IMR-90 (cell line): Measurements from ENCODE around the gene NRCAM. TPM values are rescaled to one million over a fixed set of nuclear protein-coding genes. Genes with fewer than 3 reads are reported as not detected.

Source experiments
- ATAC-seq: fragments of 200-7000 bp; cut with Tn5 transposase; 2 replicates; pipeline ENCODE4 v1.9.1; 2020; ENCODE audit warnings: low read depth, mild to moderate bottlenecking, moderate library complexity
- BruUV-seq: library from RNA; stranded (reverse); fragments of 400-500 nt; replicated peaks from 2 replicates; lab custom pipeline; 2021; lab: Mats Ljungman, UMichigan
- CTCF ChIA-PET: fragments of 300-600 bp; formaldehyde crosslinking; extraction: SDS; loops from one replicate; lab custom pipeline; 2021; ENCODE audit warnings: antibody characterized with exemption; lab: Yijun Ruan, JAX
- POLR2A ChIA-PET: fragments of 300-600 bp; sonication (Branson Sonifier 250); formaldehyde crosslinking; loops from one replicate; lab custom pipeline; 2022; ENCODE audit warnings: antibody characterized with exemption; ENCODE audit not compliant: unreplicated experiment; lab: Charles Lee
- DNase-seq: peaks from one replicate; pipeline ENCODE4 v3.0.0; 2013
- H2AFZ ChIP-seq: replicated peaks from 2 replicates; pipeline ENCODE3; 2013; ENCODE audit warnings: low read length, mild to moderate bottlenecking; ENCODE audit not compliant: poor library complexity
- H2AK5ac ChIP-seq: 2 replicates; pipeline ENCODE4 v1.6.1; 2013; ENCODE audit warnings: low read depth, low read length, inconsistent platforms
- H2AK9ac ChIP-seq: replicated peaks from 2 replicates; pipeline ENCODE3; 2013; ENCODE audit warnings: mild to moderate bottlenecking, low read depth, low read length, moderate library complexity; ENCODE audit not compliant: poor library complexity
- H2BK120ac ChIP-seq: 2 replicates; pipeline ENCODE4 v1.6.1; 2013; ENCODE audit warnings: low read depth, low read length, inconsistent platforms
- H2BK15ac ChIP-seq: 3 replicates; pipeline ENCODE4 v1.6.1; 2013; ENCODE audit warnings: low read depth, low read length, inconsistent platforms
- H2BK20ac ChIP-seq: 2 replicates; pipeline ENCODE4 v1.6.1; 2013; ENCODE audit warnings: low read depth, mild to moderate bottlenecking, inconsistent platforms, low read length, moderate library complexity
- H2BK5ac ChIP-seq: 2 replicates; pipeline ENCODE4 v1.6.1; 2013; ENCODE audit warnings: mild to moderate bottlenecking, low read depth, low read length, inconsistent platforms; ENCODE audit not compliant: poor library complexity, severe bottlenecking
- H3K14ac ChIP-seq: replicated peaks from 2 replicates; pipeline ENCODE4 v1.6.1; 2013; ENCODE audit warnings: low read depth, low read length, inconsistent platforms
- H3K18ac ChIP-seq: 2 replicates; pipeline ENCODE4 v1.6.1; 2013; ENCODE audit warnings: low read depth, low read length, control low read depth
- H3K23ac ChIP-seq: 2 replicates; pipeline ENCODE4 v1.6.1; 2013; ENCODE audit warnings: low read depth, low read length, inconsistent platforms
- H3K27ac ChIP-seq: 2 replicates; pipeline ENCODE4 v1.5.1; 2013; ENCODE audit warnings: mild to moderate bottlenecking, control low read depth, low read length; ENCODE audit not compliant: insufficient read depth
- H3K27me3 ChIP-seq: 2 replicates; pipeline ENCODE4 v1.6.1; 2013; ENCODE audit warnings: low read length; ENCODE audit not compliant: control insufficient read depth, insufficient read depth
- H3K36me3 ChIP-seq: 2 replicates; pipeline ENCODE4 v1.6.1; 2013; ENCODE audit warnings: low read length, mixed read lengths; ENCODE audit not compliant: control insufficient read depth, insufficient read depth
- H3K4ac ChIP-seq: 2 replicates; pipeline ENCODE4 v1.6.1; 2013; ENCODE audit warnings: low read depth, low read length, inconsistent platforms
- H3K4me1 ChIP-seq: 2 replicates; pipeline ENCODE4 v1.6.1; 2013; ENCODE audit warnings: low read length, mixed read lengths; ENCODE audit not compliant: control insufficient read depth, insufficient read depth
- H3K4me2 ChIP-seq: 2 replicates; pipeline ENCODE4 v1.6.1; 2013; ENCODE audit warnings: low read depth, mild to moderate bottlenecking, control low read depth, low read length, moderate library complexity
- H3K4me3 ChIP-seq: 2 replicates; pipeline ENCODE4 v1.5.1; 2013; ENCODE audit warnings: low read depth, mild to moderate bottlenecking, control low read depth, low read length, moderate library complexity; ENCODE audit not compliant: insufficient read depth
- H3K56ac ChIP-seq: 2 replicates; pipeline ENCODE4 v1.6.1; 2013; ENCODE audit warnings: low read length, inconsistent platforms; ENCODE audit not compliant: insufficient read depth; ENCODE audit errors: extremely low read depth
- H3K79me1 ChIP-seq, 2 experiments: 2 replicates each; pipeline ENCODE4 v1.6.1; 2013; ENCODE audit warnings: low read length in 2 of 2, inconsistent platforms in 1 of 2, low read depth in 1 of 2
- H3K9ac ChIP-seq: 2 replicates; pipeline ENCODE4 v1.6.1; 2013; ENCODE audit warnings: low read depth, low read length, control low read depth
- H3K9me1 ChIP-seq: 2 replicates; pipeline ENCODE4 v1.6.1; 2013; ENCODE audit warnings: low read length, inconsistent platforms; ENCODE audit not compliant: insufficient read depth
- H3K9me3 ChIP-seq: 2 replicates; pipeline ENCODE4 v1.6.1; 2013; ENCODE audit warnings: low read length; ENCODE audit not compliant: control insufficient read depth, insufficient read depth
- H4K20me1 ChIP-seq: 2 replicates; pipeline ENCODE4 v1.6.1; 2013; ENCODE audit warnings: low read length, inconsistent platforms; ENCODE audit not compliant: insufficient read depth
- H4K5ac ChIP-seq: 2 replicates; pipeline ENCODE4 v1.6.1; 2013; ENCODE audit warnings: mild to moderate bottlenecking, low read depth, low read length, control low read depth
- H4K8ac ChIP-seq, 2 experiments: 2 replicates each; pipeline ENCODE4 v1.6.1; 2013; ENCODE audit warnings: low read depth in 2 of 2, low read length in 2 of 2, control low read depth in 1 of 2, inconsistent platforms in 1 of 2
- H4K91ac ChIP-seq: 2 replicates; pipeline ENCODE4 v1.6.1; 2013; ENCODE audit warnings: low read depth, low read length, inconsistent platforms; ENCODE audit not compliant: insufficient read depth
- CEBPB ChIP-seq: IDR thresholded peaks from 2 replicates; pipeline ENCODE4 v1.6.1; 2012; ENCODE audit warnings: low read depth, low read length, improper control_type of control experiment
- FOS ChIP-seq: fragments of 150-350 bp; IDR thresholded peaks from 2 replicates; pipeline ENCODE4 v1.6.1; 2016; ENCODE audit warnings: low read depth, low read length
- MAFK ChIP-seq: IDR thresholded peaks from 2 replicates; pipeline ENCODE4 v1.6.1; 2012; ENCODE audit warnings: low read depth, low read length, improper control_type of control experiment
- MAZ ChIP-seq: IDR thresholded peaks from 2 replicates; pipeline ENCODE4 v1.6.1; 2012; ENCODE audit warnings: low read depth, mild to moderate bottlenecking, low read length, improper control_type of control experiment, moderate library complexity, borderline replicate concordance
- MXI1 ChIP-seq: IDR thresholded peaks from 2 replicates; pipeline ENCODE4 v1.6.1; 2012; ENCODE audit warnings: low read depth, mild to moderate bottlenecking, low read length, moderate library complexity, borderline replicate concordance
- NFE2L2 ChIP-seq: fragments of 150-350 bp; IDR thresholded peaks from 2 replicates; pipeline ENCODE4 v1.6.1; 2016; ENCODE audit warnings: low read depth, mild to moderate bottlenecking, low read length
- POLR2A ChIP-seq: IDR thresholded peaks from 2 replicates; pipeline ENCODE4 v1.6.1; 2012; ENCODE audit warnings: mild to moderate bottlenecking, low read depth, low read length
- RAD21 ChIP-seq: IDR thresholded peaks from 2 replicates; pipeline ENCODE4 v1.6.1; 2012; ENCODE audit warnings: low read length, improper control_type of control experiment
- RCOR1 ChIP-seq: IDR thresholded peaks from 2 replicates; pipeline ENCODE4 v1.6.1; 2012; ENCODE audit warnings: mild to moderate bottlenecking, low read length, improper control_type of control experiment; ENCODE audit not compliant: insufficient replicate concordance
- RFX5 ChIP-seq: IDR thresholded peaks from 2 replicates; pipeline ENCODE4 v1.8.0; 2012; ENCODE audit warnings: low read depth, mild to moderate bottlenecking, low read length, moderate library complexity
- SMC3 ChIP-seq: fragments of 150-350 bp; IDR thresholded peaks from 2 replicates; pipeline ENCODE4 v1.6.1; 2016; ENCODE audit warnings: low read depth, mild to moderate bottlenecking, antibody characterized with exemption, low read length, moderate library complexity
- WGBS, 2 experiments: methylation state at CpG; one replicate each; pipeline versions ENCODE4 v1.1.5 to v1.1.7; 2013; ENCODE audit warnings: missing lambda C conversion rate in 2 of 2; ENCODE audit not compliant: insufficient read length in 1 of 2; ENCODE audit errors: extremely low coverage in 2 of 2; 5-methylcytosine and 5-hydroxymethylcytosine counted together
- dilution Hi-C: fragments of 300-500 bp; cut with HindIII; formaldehyde crosslinking; loops from one replicate; pipeline ENCODE4 v1.14.3; 2018; ENCODE audit warnings: low sequenced_read_pairs; ENCODE audit not compliant: unreplicated experiment
- in situ Hi-C: fragments of 300-500 bp; cut with MboI; formaldehyde crosslinking; loops from 3 replicates; pipeline ENCODE4 v1.14.3; 2019; ENCODE audit warnings: low sequenced_read_pairs, inconsistent platforms, mixed read lengths
- intact Hi-C: fragments of 100-400 bp; cut with micrococcal nuclease; formaldehyde crosslinking; loops from 2 replicates; pipeline ENCODE4 v1.10.0; 2022
- polyA plus RNA-seq, 3 experiments: library from polyadenylated mRNA; depleted of rRNA; stranded (reverse); fragments of >200 nt; gene quantifications; 2 replicates each; pipeline ENCODE4 v1.2.3, GENCODE V29; 2012; ENCODE audit warnings: low replicate concordance in 1 of 3
- total RNA-seq: library from RNA; depleted of rRNA; stranded (reverse); fragments of >200 nt; gene quantifications from 2 replicates; pipeline ENCODE4 v1.2.3, GENCODE V29; 2012
- TF ChIP-seq, protein P1 (sequence below): fragments of 150-350 bp; IDR thresholded peaks from 2 replicates; pipeline ENCODE4 v1.6.1; 2017; ENCODE audit warnings: mild to moderate bottlenecking, antibody characterized with exemption, low read length, low read depth
- TF ChIP-seq, protein P2 (sequence below): conservative IDR thresholded peaks from 2 replicates; pipeline ENCODE4 v1.5.1; 2012; ENCODE audit warnings: mild to moderate bottlenecking, low read depth, low read length, improper control_type of control experiment

The NRCAM gene
- total and polyA plus RNA-seq, 2 of the 4 experiments (the other 2 are of a cell fraction) = 0.46 to 1.1 TPM

DNA sequence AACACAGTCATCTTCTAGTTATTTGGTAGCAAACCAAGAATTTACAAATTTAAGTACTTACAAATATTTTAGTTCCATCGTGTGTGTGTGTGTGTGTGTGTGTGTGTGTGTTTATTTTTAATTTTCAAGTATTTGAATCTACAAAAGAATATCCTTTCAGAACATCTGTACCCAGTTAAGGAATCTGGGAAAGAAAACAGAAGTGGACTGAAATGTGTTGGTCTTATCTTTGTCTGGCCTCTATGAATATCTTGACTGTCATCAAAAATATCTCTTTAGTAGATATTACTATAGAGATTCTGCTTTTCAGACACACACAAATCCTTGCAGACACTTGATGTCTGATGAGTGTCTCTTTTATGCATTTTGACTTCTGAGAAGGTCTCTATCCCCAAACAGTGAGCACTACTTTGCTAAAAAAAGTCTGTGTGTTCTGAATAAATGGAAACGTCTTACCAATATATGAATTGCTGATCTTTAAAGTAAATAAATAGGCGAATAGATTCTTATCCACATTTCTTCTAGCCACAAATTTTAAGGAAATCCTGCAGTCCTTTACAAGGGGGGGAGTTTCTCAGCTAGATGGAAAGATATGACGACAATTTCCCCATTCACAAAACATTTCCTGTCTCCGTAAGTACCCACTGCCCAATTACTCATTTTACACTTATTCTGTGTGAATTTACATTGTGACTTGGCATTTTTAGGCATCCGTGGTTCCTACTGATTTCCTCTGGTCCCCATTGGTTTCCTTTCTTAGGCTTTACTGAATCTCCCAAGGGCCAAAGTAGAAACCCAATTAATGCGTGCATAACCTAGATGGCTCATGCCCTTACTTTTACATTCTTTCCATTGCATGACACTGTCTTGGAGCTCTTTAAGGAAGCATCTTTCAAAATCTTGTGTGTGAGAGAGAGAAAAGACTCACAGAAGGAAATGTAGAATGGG lies 36.0 kb downstream of the NRCAM start:
- DNase-seq (no peak), ATAC-seq (no peak)
- H3K14ac ChIP-seq = no peak overlapping the region
- intact Hi-C loops (no loop called here), in situ Hi-C loops (no loop called here), dilution Hi-C loops (no loop called here)
- H3K23ac ChIP-seq = no peak overlapping the region
- H3K27ac ChIP-seq = no peak overlapping the region
- no TSS peak for BruUV-seq
- H3K9me3 ChIP-seq = no peaks in the 10 kb centered on the region
- POLR2A ChIA-PET = no interaction called here
- H3K9ac ChIP-seq = no peak overlapping the region
- no peak overlapping the region for H3K56ac ChIP-seq
- H4K91ac ChIP-seq = no peak overlapping the region
- peaks cover 2% of the 10 kb centered on the region; the same call in 1 of the 2 replicates for H3K27me3 ChIP-seq
- H4K8ac ChIP-seq = no peak overlapping the region
- no peak overlapping the region for H3K4me2 ChIP-seq
- CTCF ChIA-PET = interaction anchor here (1.1 kb wide), 1 partner anchor 11 kb away, joined by 4 read pairs; no protein-coding TSS in a partner anchor
- H3K4ac ChIP-seq = no peak overlapping the region
- TF ChIP-seq RCOR1 (no peak), MXI1 (no peak), MAZ (no peak), RFX5 (no peak), SMC3 (no peak), CEBPB (no peak), RAD21 (no peak), NFE2L2 (no peak), FOS (no peak), POLR2A (no peak), MAFK (no peak)
- TF ChIP-seq, protein P1, sequence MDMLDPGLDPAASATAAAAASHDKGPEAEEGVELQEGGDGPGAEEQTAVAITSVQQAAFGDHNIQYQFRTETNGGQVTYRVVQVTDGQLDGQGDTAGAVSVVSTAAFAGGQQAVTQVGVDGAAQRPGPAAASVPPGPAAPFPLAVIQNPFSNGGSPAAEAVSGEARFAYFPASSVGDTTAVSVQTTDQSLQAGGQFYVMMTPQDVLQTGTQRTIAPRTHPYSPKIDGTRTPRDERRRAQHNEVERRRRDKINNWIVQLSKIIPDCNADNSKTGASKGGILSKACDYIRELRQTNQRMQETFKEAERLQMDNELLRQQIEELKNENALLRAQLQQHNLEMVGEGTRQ = no peak
- TF ChIP-seq, protein P2, sequence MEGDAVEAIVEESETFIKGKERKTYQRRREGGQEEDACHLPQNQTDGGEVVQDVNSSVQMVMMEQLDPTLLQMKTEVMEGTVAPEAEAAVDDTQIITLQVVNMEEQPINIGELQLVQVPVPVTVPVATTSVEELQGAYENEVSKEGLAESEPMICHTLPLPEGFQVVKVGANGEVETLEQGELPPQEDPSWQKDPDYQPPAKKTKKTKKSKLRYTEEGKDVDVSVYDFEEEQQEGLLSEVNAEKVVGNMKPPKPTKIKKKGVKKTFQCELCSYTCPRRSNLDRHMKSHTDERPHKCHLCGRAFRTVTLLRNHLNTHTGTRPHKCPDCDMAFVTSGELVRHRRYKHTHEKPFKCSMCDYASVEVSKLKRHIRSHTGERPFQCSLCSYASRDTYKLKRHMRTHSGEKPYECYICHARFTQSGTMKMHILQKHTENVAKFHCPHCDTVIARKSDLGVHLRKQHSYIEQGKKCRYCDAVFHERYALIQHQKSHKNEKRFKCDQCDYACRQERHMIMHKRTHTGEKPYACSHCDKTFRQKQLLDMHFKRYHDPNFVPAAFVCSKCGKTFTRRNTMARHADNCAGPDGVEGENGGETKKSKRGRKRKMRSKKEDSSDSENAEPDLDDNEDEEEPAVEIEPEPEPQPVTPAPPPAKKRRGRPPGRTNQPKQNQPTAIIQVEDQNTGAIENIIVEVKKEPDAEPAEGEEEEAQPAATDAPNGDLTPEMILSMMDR = no peak
- H2BK20ac ChIP-seq = no peak overlapping the region
- H3K9me1 ChIP-seq = no peaks in the 10 kb centered on the region
- no peak overlapping the region for H2BK15ac ChIP-seq
- H2AK5ac ChIP-seq = no peak overlapping the region
- H2BK5ac ChIP-seq = no peak overlapping the region
- H3K4me3 ChIP-seq = no peak overlapping the region
- H4K20me1 ChIP-seq = no peaks in the 10 kb centered on the region
- H3K36me3 ChIP-seq = no peaks in the 10 kb centered on the region
- no peak overlapping the region for H3K18ac ChIP-seq
- H3K79me1 ChIP-seq = no peaks in the 10 kb centered on the region
- no peak overlapping the region for H4K5ac ChIP-seq
- no peak overlapping the region for H2AK9ac ChIP-seq
- 80% methylated on average over 1 of the region's 7 CpGs; no CpG with 5 or more reads in 1 of the 2 experiments for WGBS, 2 experiments
- no peak overlapping the region for H2AFZ ChIP-seq
- H2BK120ac ChIP-seq = no peak overlapping the region
- no peaks in the 10 kb centered on the region for H3K4me1 ChIP-seq
